GM12878 (cell line): ENCODE results near the gene BLACAT1. TPM values are rescaled to one million over a fixed set of nuclear protein-coding genes. Genes with fewer than 3 reads are reported as not detected.

Experiments used
- ATAC-seq: fragments of 200-7000 bp; cut with Tn5 transposase; 3 replicates; pipeline ENCODE4 v1.9.1; 2020; ENCODE audit warnings: mild to moderate bottlenecking, moderate library complexity
- BruUV-seq: library from RNA; stranded (reverse); fragments of 400-500 nt; replicated peaks from 2 replicates; lab custom pipeline; 2021; lab: Mats Ljungman, UMichigan
- CTCF ChIA-PET: fragments of 300-600 bp; sonication (Branson Sonifier 250); formaldehyde crosslinking; extraction: SDS; loops from one replicate; lab custom pipeline; 2021; ENCODE audit warnings: inconsistent platforms; lab: Yijun Ruan, JAX
- POLR2A ChIA-PET: fragments of 350-600 bp; formaldehyde crosslinking; extraction: SDS; loops from one replicate; lab custom pipeline; 2021; ENCODE audit warnings: inconsistent platforms; lab: Charles Lee
- RAD21 ChIA-PET: fragments of 300-600 bp; sonication (Branson Sonifier 250); formaldehyde crosslinking; loops from one replicate; lab custom pipeline; 2023; ENCODE audit warnings: antibody characterized with exemption; ENCODE audit not compliant: unreplicated experiment; lab: Charles Lee
- SMC1A ChIA-PET: fragments of 300-600 bp; sonication (Branson Sonifier 250); formaldehyde crosslinking; loops from one replicate; lab custom pipeline; 2023; ENCODE audit not compliant: unreplicated experiment, uncharacterized antibody; lab: Charles Lee
- DNase-seq: peaks from one replicate; pipeline ENCODE4 v3.0.0-alpha.2; 2011; ENCODE audit warnings: low read depth, low spot score
- FAIRE-seq: peaks from 3 replicates; lab custom pipeline; 2011; peaks lifted over from hg19 to GRCh38; lab: Jason Lieb, UNC
- H2AFZ ChIP-seq: 2 replicates; pipeline ENCODE4 v1.6.0; 2011; ENCODE audit warnings: low read depth, low read length, control low read depth; ENCODE audit not compliant: control insufficient read depth
- H3K27ac ChIP-seq: 2 replicates; pipeline ENCODE4 v1.5.1; 2011; ENCODE audit warnings: control low read depth; ENCODE audit not compliant: control insufficient read depth, insufficient read depth
- H3K27me3 ChIP-seq, 2 experiments: replicated peaks in 1 of 2; 2 replicates each; pipeline versions ENCODE4 v1.6.0 to v1.6.1; 2011; ENCODE audit warnings: low read length in 1 of 2; ENCODE audit not compliant: control insufficient read depth in 2 of 2, insufficient read depth in 2 of 2
- H3K36me3 ChIP-seq, 2 experiments: 2 replicates each; pipeline ENCODE4 v1.5.1; 2011; ENCODE audit warnings: low read length in 1 of 2; ENCODE audit not compliant: control insufficient read depth in 2 of 2, insufficient read depth in 2 of 2
- H3K4me1 ChIP-seq: 2 replicates; pipeline ENCODE4 v1.6.1; 2011; ENCODE audit warnings: mild to moderate bottlenecking, low read length, moderate library complexity, mixed read lengths; ENCODE audit not compliant: control insufficient read depth, insufficient read depth
- H3K4me2 ChIP-seq: 2 replicates; pipeline ENCODE4 v1.6.0; 2011; ENCODE audit warnings: control low read depth; ENCODE audit not compliant: control insufficient read depth, insufficient read depth
- H3K4me3 ChIP-seq: fragments of 200-600 bp; sonication (generic); 2 replicates; pipeline ENCODE4 v1.5.1; 2016
- H3K79me2 ChIP-seq: 2 replicates; pipeline ENCODE4 v1.6.0; 2011; ENCODE audit warnings: low read length; ENCODE audit not compliant: control insufficient read depth, insufficient read depth
- H3K9ac ChIP-seq: 2 replicates; pipeline ENCODE4 v1.8.0; 2011; ENCODE audit warnings: low read length, control low read depth, mixed read lengths; ENCODE audit not compliant: control insufficient read depth, insufficient read depth
- H3K9me3 ChIP-seq: replicated peaks from 3 replicates; pipeline ENCODE4 v1.5.1; 2011; ENCODE audit warnings: mild to moderate bottlenecking, low read length; ENCODE audit not compliant: control insufficient read depth, insufficient read depth
- H4K20me1 ChIP-seq: 2 replicates; pipeline ENCODE4 v1.6.0; 2011; ENCODE audit not compliant: control insufficient read depth, insufficient read depth
- CTCF ChIP-seq, 3 experiments: IDR thresholded peaks in 2 of 3; conservative IDR thresholded peaks in 1 of 3; 2 replicates each; pipeline ENCODE4 v1.5.1; 2011; ENCODE audit warnings: low read depth in 3 of 3, low read length in 3 of 3, mild to moderate bottlenecking in 3 of 3, control low read depth in 2 of 3, moderate library complexity in 2 of 3, inconsistent platforms in 1 of 3, mixed read lengths in 1 of 3; ENCODE audit not compliant: control insufficient read depth in 2 of 3, insufficient read depth in 1 of 3; ENCODE audit errors: extremely low read depth in 1 of 3
- GATAD2B ChIP-seq: fragments of 450-650 bp; conservative IDR thresholded peaks from 2 replicates; pipeline ENCODE4 v1.6.1; 2017; ENCODE audit warnings: low read depth, mild to moderate bottlenecking, moderate library complexity
- MYC ChIP-seq: IDR thresholded peaks from 2 replicates; pipeline ENCODE4 v1.6.1; 2011; ENCODE audit warnings: mild to moderate bottlenecking, low read length, moderate library complexity, inconsistent platforms; ENCODE audit not compliant: insufficient read depth, insufficient replicate concordance, insufficient read length, severe bottlenecking
- RAD51 ChIP-seq: fragments of 450-650 bp; IDR thresholded peaks from 2 replicates; pipeline ENCODE4 v1.6.1; 2016; ENCODE audit warnings: moderate library complexity, mild to moderate bottlenecking, inconsistent platforms
- SMARCA5 ChIP-seq: fragments of 450-650 bp; IDR thresholded peaks from 2 replicates; pipeline ENCODE4 v1.6.1; 2017; ENCODE audit warnings: mild to moderate bottlenecking
- SRF ChIP-seq, 2 experiments: IDR thresholded peaks; 2 replicates each; pipeline ENCODE4 v1.6.1; 2011; ENCODE audit warnings: low read depth in 2 of 2, low read length in 2 of 2, mild to moderate bottlenecking in 1 of 2, moderate library complexity in 1 of 2
- WGBS: methylation state at CpG from one replicate; pipeline ENCODE4 v1.1.6; 2016; ENCODE audit warnings: low lambda C conversion rate; ENCODE audit not compliant: insufficient replicate concordance, insufficient coverage; ENCODE audit errors: missing lambda C conversion rate; 5-methylcytosine and 5-hydroxymethylcytosine counted together
- in situ Hi-C: fragments of 300-500 bp; cut with MboI; formaldehyde crosslinking; loops from 9 replicates; pipeline ENCODE4 v1.14.3; 2018; ENCODE audit warnings: mixed read lengths
- intact Hi-C: fragments of 100-400 bp; cut with micrococcal nuclease; formaldehyde crosslinking; loops from one replicate; pipeline ENCODE4 v1.14.2; 2022; ENCODE audit not compliant: unreplicated experiment
- polyA plus RNA-seq, 11 experiments: library from polyadenylated mRNA; depleted of rRNA in 4 of 11; unstranded in 6 of 11; stranded (reverse) in 5 of 11; fragments of >200 nt; fragmentation: Nextera tagmentation in 4 of 11; fragmentation: Illumina TruSeq in 1 of 11; extraction: Ambion mirVana in 4 of 11; extraction: Trizol in 1 of 11; gene quantifications; 1 replicate in 1 of 11; 2 replicates in 10 of 11; pipeline versions ENCODE4 v1.2.1 to v1.2.3, GENCODE V29; 2011 to 2016; ENCODE audit warnings: inconsistent platforms in 2 of 11, missing spikeins in 2 of 11, low read depth in 1 of 11
- total RNA-seq, 4 experiments: library from RNA; depleted of rRNA in 3 of 4; stranded (reverse); fragments of >200 nt in 3 of 4; fragmentation: Illumina TruSeq in 1 of 4; extraction: Trizol in 1 of 4; gene quantifications; 2 replicates each; pipeline versions ENCODE4 v1.2.1 to v1.2.3, GENCODE V29; 2013 to 2021

BLACAT1 gene
- total and polyA plus RNA-seq, 10 of the 15 experiments (the other 5 are each of a cell fraction or from before 2014, with no cell fraction given) = 0.04 to 1.6 (median 0.15) TPM; not detected in 1

- intact Hi-C loops = loop anchor here (2.0 kb wide), 1 partner anchor 41 kb away; no protein-coding TSS in a partner anchor
- ATAC-seq = peak; percentile 6
- DNase-seq = no peak
- no peak for FAIRE-seq
- ChIA-PET CTCF (interaction anchor here (0.8 to 5.6 kb wide), 9 partner anchors 9 to 103 kb away, joined by 3 to 55 read pairs (median 8); no protein-coding TSS in a partner anchor), SMC1A (interaction anchor here (0.7 to 5.0 kb wide), 8 partner anchors 8 to 84 kb away, joined by 3 to 35 read pairs (median 7); no protein-coding TSS in a partner anchor), POLR2A (interaction anchor here (0.8 to 1.9 kb wide), 3 partner anchors 9 to 40 kb away, joined by 3 to 10 read pairs (median 4); no protein-coding TSS in a partner anchor), RAD21 (interaction anchor here (1.5 to 5.9 kb wide), 5 partner anchors 9 to 48 kb away, joined by 6 to 42 read pairs (median 13); no protein-coding TSS in a partner anchor)
- in situ Hi-C loops = no loop called here
- Histone ChIP-seq H3K79me2 (no peaks in the 10 kb centered on the region), H3K4me1 (peaks cover 20% of the 10 kb centered on the region), H3K27ac (peak overlapping the region; percentile 59; the same call in 1 of the 2 replicates), H4K20me1 (no peaks in the 10 kb centered on the region), H3K4me3 (peak overlapping the region; percentile 60; the same call in 1 of the 2 replicates), H3K9me3 (no peaks in the 10 kb centered on the region), H3K36me3 (no peaks in the 10 kb centered on the region), H2AFZ (no peak overlapping the region), H3K9ac (no peak overlapping the region), H3K4me2 (no peak overlapping the region; the same call in 1 of the 2 replicates), H3K27me3 (peaks cover 0 to 3% of the 10 kb centered on the region in 2 experiments; a peak in 2 of 4 replicates)
- BruUV-seq = no TSS peak
- WGBS = 24% methylated on average over 5 of the region's 5 CpGs
- TF ChIP-seq RAD51 = no peak
- TF ChIP-seq GATAD2B = 0 out of 2 replicates have a peak, but pooled peaks have one; percentile 28
These were observed 15.7 kb downstream of the BLACAT1 start for GRCh38 chr1:205440121-205440475.

- no TSS peak for BruUV-seq
- H4K20me1 ChIP-seq = no peaks in the 10 kb centered on the region
- peaks cover 0 to 3% of the 10 kb centered on the region in 2 experiments; a peak in 1 of 4 replicates for H3K27me3 ChIP-seq
- no peak for DNase-seq
- ChIA-PET POLR2A (interaction anchor here (0.5 kb wide), 1 partner anchor 49 kb away, joined by 6 read pairs; no protein-coding TSS in a partner anchor), SMC1A (interaction anchor here (5.0 kb wide), 1 partner anchor 42 kb away, joined by 35 read pairs; no protein-coding TSS in a partner anchor), RAD21 (interaction anchor here (5.5 to 5.9 kb wide), 2 partner anchors 42 to 47 kb away, joined by 37 to 42 read pairs; no protein-coding TSS in a partner anchor), CTCF (interaction anchor here (0.7 to 5.6 kb wide), 7 partner anchors 7 to 113 kb away, joined by 3 to 55 read pairs (median 5); partner anchors contain the start of gene LEMD1)
- H3K4me2 ChIP-seq = no peak overlapping the region
- H3K9me3 ChIP-seq = no peaks in the 10 kb centered on the region
- H3K27ac ChIP-seq = no peak overlapping the region
- no peak overlapping the region for H2AFZ ChIP-seq
- TF ChIP-seq SRF (IDR thresholded peaks at IDR 0.05; ENCODE audit: low read depth in 2 of 2, low read length in 2 of 2) = no peak
- 0 out of 6 replicates have a peak, but pooled peaks of 1 of the 3 experiments have one; percentile 11 for TF ChIP-seq CTCF (IDR thresholded peaks at IDR 0.05 in 2 of 3, conservative IDR thresholded peaks at IDR 0.05 in 1 of 3; ENCODE audit: control insufficient read depth in 2 of 3, extremely low read depth in 1 of 3, insufficient read depth in 1 of 3, low read depth in 3 of 3, low read length in 3 of 3)
- no peak for TF ChIP-seq SMARCA5
- TF ChIP-seq MYC = no peak
- no peak overlapping the region for H3K4me3 ChIP-seq
- no peak overlapping the region for H3K9ac ChIP-seq
- H3K4me1 ChIP-seq = peaks cover 20% of the 10 kb centered on the region
- no peaks in the 10 kb centered on the region for H3K36me3 ChIP-seq
- in situ Hi-C loops (no loop called here), intact Hi-C loops (loop anchor here (5.0 kb wide), 1 partner anchor 101 kb away; no protein-coding TSS in a partner anchor)
- no peaks in the 10 kb centered on the region for H3K79me2 ChIP-seq
- no peak for ATAC-seq
- WGBS = 29% methylated on average over 13 of the region's 13 CpGs
- FAIRE-seq = no peak
These were observed 17.4 kb downstream of the BLACAT1 start for GRCh38 chr1:205438213-205439158.
